ENCODE data around the gene ADAM12. TPM values are rescaled to one million over a fixed set of nuclear protein-coding genes. Genes with fewer than 3 reads are reported as not detected.

Gene ADAM12
- total and polyA plus RNA-seq, 10 of the 15 experiments (the other 5 are each of a cell fraction or from before 2014, with no cell fraction given), result under 0.01 to 0.62 (median 0.04) TPM; not detected in 5

GRCh38 chr10:126012485-126012884 lies 375.8 kb downstream of the ADAM12 start:
- Histone ChIP-seq H2AFZ (ENCODE audit: control insufficient read depth, low read depth, low read length) (no peak overlapping the region), H3K4me1 (ENCODE audit: control insufficient read depth, insufficient read depth, low read length) (no peaks in the 10 kb centered on the region; the same call in 1 of the 2 replicates), H3K4me2 (ENCODE audit: control insufficient read depth, insufficient read depth) (no peak overlapping the region), H3K27me3 (replicated peaks in 1 of 2; ENCODE audit: control insufficient read depth in 2 of 2, insufficient read depth in 2 of 2, low read length in 1 of 2) (no peaks in the 10 kb centered on the region), H3K9me3 (replicated peaks; ENCODE audit: control insufficient read depth, insufficient read depth, low read length) (no peaks in the 10 kb centered on the region), H3K9ac (ENCODE audit: control insufficient read depth, insufficient read depth, low read length) (no peak overlapping the region), H3K4me3 (no peak overlapping the region), H4K20me1 (ENCODE audit: control insufficient read depth, insufficient read depth) (no peaks in the 10 kb centered on the region), H3K79me2 (ENCODE audit: control insufficient read depth, insufficient read depth, low read length) (no peaks in the 10 kb centered on the region), H3K27ac (ENCODE audit: control insufficient read depth, insufficient read depth) (no peak overlapping the region), H3K36me3 (ENCODE audit: control insufficient read depth in 2 of 2, insufficient read depth in 2 of 2, low read length in 1 of 2) (no peaks in the 10 kb centered on the region)
- SMC1A ChIA-PET (ENCODE audit: uncharacterized antibody, unreplicated experiment), result interaction anchor here (0.7 to 1.0 kb wide), 2 partner anchors 8 to 47 kb away, joined by 3 to 4 read pairs; no protein-coding TSS in a partner anchor
- WGBS (ENCODE audit: insufficient coverage, insufficient replicate concordance, low lambda C conversion rate, missing lambda C conversion rate), result 68% methylated on average over 2 of the region's 2 CpGs
- CTCF ChIA-PET, result no interaction called here
- ATAC-seq, result no peak
- intact Hi-C loops (cut with micrococcal nuclease; ENCODE audit: unreplicated experiment), result no loop called here
- FAIRE-seq, result no peak
- TF ChIP-seq EED (IDR thresholded peaks at IDR 0.05; ENCODE audit: low read depth) (no peak), PAX8 (IDR thresholded peaks at IDR 0.05) (no peak), SIX5 (IDR thresholded peaks at IDR 0.05; ENCODE audit: low read depth, low read length, severe bottlenecking) (no peak), IKZF2 (IDR thresholded peaks at IDR 0.05) (no peak), DPF2 (IDR thresholded peaks at IDR 0.05) (no peak), ZNF274 (IDR thresholded peaks at IDR 0.05; ENCODE audit: insufficient read depth, insufficient read length) (no peak), ATF2 (IDR thresholded peaks at IDR 0.05; ENCODE audit: low read length) (no peak), ZNF24 (IDR thresholded peaks at IDR 0.05) (no peak), MXI1 (IDR thresholded peaks at IDR 0.05; ENCODE audit: low read depth, low read length) (no peak), TAF1 (IDR thresholded peaks at IDR 0.05; ENCODE audit: borderline replicate concordance, low read depth, low read length) (no peak), POLR2A (IDR thresholded peaks at IDR 0.05; ENCODE audit: low read depth, low read length) (no peak), PBX3 (IDR thresholded peaks at IDR 0.05; ENCODE audit: insufficient replicate concordance, low read depth, low read length) (no peak), CHD4 (IDR thresholded peaks at IDR 0.05) (no peak), SREBF1 (IDR thresholded peaks at IDR 0.05; ENCODE audit: low read length) (no peak), RELB (IDR thresholded peaks at IDR 0.05; ENCODE audit: low read depth) (no peak), SMC3 (IDR thresholded peaks at IDR 0.05; ENCODE audit: borderline replicate concordance, low read length) (no peak), NKRF (conservative IDR thresholded peaks at IDR 0.05) (no peak), RELA (IDR thresholded peaks at IDR 0.05; ENCODE audit: borderline replicate concordance, partially characterized antibody) (no peak), SPI1 (IDR thresholded peaks at IDR 0.05; ENCODE audit: borderline replicate concordance, insufficient read depth, low read depth, low read length) (no peak), YBX1 (IDR thresholded peaks at IDR 0.05) (no peak)
- DNase-seq (ENCODE audit: low read depth, low spot score), result no peak
- RAD21 ChIA-PET (ENCODE audit: unreplicated experiment), result no interaction called here
- in situ Hi-C loops (cut with MboI), result no loop called here
- BruUV-seq (replicated peaks), result no TSS peak
- POLR2A ChIA-PET, result no interaction called here

Data from GM12878 (cell line).